IMR-90 (cell line): ENCODE data around the gene CUTA. TPM values are rescaled to one million over a fixed set of nuclear protein-coding genes. Genes with fewer than 3 reads are reported as not detected.
A peak's percentile ranks its signal among the peaks of the same experiment; 100 is the strongest.

Source experiments
- ATAC-seq: fragments of 200-7000 bp; cut with Tn5 transposase; 2 replicates; pipeline ENCODE4 v1.9.1; 2020; ENCODE audit warnings: low read depth, mild to moderate bottlenecking, moderate library complexity
- BruUV-seq: library from RNA; stranded (reverse); fragments of 400-500 nt; replicated peaks from 2 replicates; lab custom pipeline; 2021; lab: Mats Ljungman, UMichigan
- CTCF ChIA-PET: fragments of 300-600 bp; formaldehyde crosslinking; extraction: SDS; loops from one replicate; lab custom pipeline; 2021; ENCODE audit warnings: antibody characterized with exemption; lab: Yijun Ruan, JAX
- POLR2A ChIA-PET: fragments of 300-600 bp; sonication (Branson Sonifier 250); formaldehyde crosslinking; loops from one replicate; lab custom pipeline; 2022; ENCODE audit warnings: antibody characterized with exemption; ENCODE audit not compliant: unreplicated experiment; lab: Charles Lee
- DNase-seq: peaks from one replicate; pipeline ENCODE4 v3.0.0; 2013
- H2AFZ ChIP-seq: replicated peaks from 2 replicates; pipeline ENCODE3; 2013; ENCODE audit warnings: low read length, mild to moderate bottlenecking; ENCODE audit not compliant: poor library complexity
- H2AK5ac ChIP-seq: 2 replicates; pipeline ENCODE4 v1.6.1; 2013; ENCODE audit warnings: low read depth, low read length, inconsistent platforms
- H2AK9ac ChIP-seq: replicated peaks from 2 replicates; pipeline ENCODE3; 2013; ENCODE audit warnings: mild to moderate bottlenecking, low read depth, low read length, moderate library complexity; ENCODE audit not compliant: poor library complexity
- H2BK120ac ChIP-seq: 2 replicates; pipeline ENCODE4 v1.6.1; 2013; ENCODE audit warnings: low read depth, low read length, inconsistent platforms
- H2BK15ac ChIP-seq: 3 replicates; pipeline ENCODE4 v1.6.1; 2013; ENCODE audit warnings: low read depth, low read length, inconsistent platforms
- H2BK20ac ChIP-seq: 2 replicates; pipeline ENCODE4 v1.6.1; 2013; ENCODE audit warnings: low read depth, mild to moderate bottlenecking, inconsistent platforms, low read length, moderate library complexity
- H2BK5ac ChIP-seq: 2 replicates; pipeline ENCODE4 v1.6.1; 2013; ENCODE audit warnings: mild to moderate bottlenecking, low read depth, low read length, inconsistent platforms; ENCODE audit not compliant: poor library complexity, severe bottlenecking
- H3K14ac ChIP-seq: replicated peaks from 2 replicates; pipeline ENCODE4 v1.6.1; 2013; ENCODE audit warnings: low read depth, low read length, inconsistent platforms
- H3K18ac ChIP-seq: 2 replicates; pipeline ENCODE4 v1.6.1; 2013; ENCODE audit warnings: low read depth, low read length, control low read depth
- H3K23ac ChIP-seq: 2 replicates; pipeline ENCODE4 v1.6.1; 2013; ENCODE audit warnings: low read depth, low read length, inconsistent platforms
- H3K27ac ChIP-seq: 2 replicates; pipeline ENCODE4 v1.5.1; 2013; ENCODE audit warnings: mild to moderate bottlenecking, control low read depth, low read length; ENCODE audit not compliant: insufficient read depth
- H3K27me3 ChIP-seq: 2 replicates; pipeline ENCODE4 v1.6.1; 2013; ENCODE audit warnings: low read length; ENCODE audit not compliant: control insufficient read depth, insufficient read depth
- H3K36me3 ChIP-seq: 2 replicates; pipeline ENCODE4 v1.6.1; 2013; ENCODE audit warnings: low read length, mixed read lengths; ENCODE audit not compliant: control insufficient read depth, insufficient read depth
- H3K4ac ChIP-seq: 2 replicates; pipeline ENCODE4 v1.6.1; 2013; ENCODE audit warnings: low read depth, low read length, inconsistent platforms
- H3K4me1 ChIP-seq: 2 replicates; pipeline ENCODE4 v1.6.1; 2013; ENCODE audit warnings: low read length, mixed read lengths; ENCODE audit not compliant: control insufficient read depth, insufficient read depth
- H3K4me2 ChIP-seq: 2 replicates; pipeline ENCODE4 v1.6.1; 2013; ENCODE audit warnings: low read depth, mild to moderate bottlenecking, control low read depth, low read length, moderate library complexity
- H3K4me3 ChIP-seq: 2 replicates; pipeline ENCODE4 v1.5.1; 2013; ENCODE audit warnings: low read depth, mild to moderate bottlenecking, control low read depth, low read length, moderate library complexity; ENCODE audit not compliant: insufficient read depth
- H3K56ac ChIP-seq: 2 replicates; pipeline ENCODE4 v1.6.1; 2013; ENCODE audit warnings: low read length, inconsistent platforms; ENCODE audit not compliant: insufficient read depth; ENCODE audit errors: extremely low read depth
- H3K79me1 ChIP-seq, 2 experiments: 2 replicates each; pipeline ENCODE4 v1.6.1; 2013; ENCODE audit warnings: low read length in 2 of 2, inconsistent platforms in 1 of 2, low read depth in 1 of 2
- H3K9ac ChIP-seq: 2 replicates; pipeline ENCODE4 v1.6.1; 2013; ENCODE audit warnings: low read depth, low read length, control low read depth
- H3K9me1 ChIP-seq: 2 replicates; pipeline ENCODE4 v1.6.1; 2013; ENCODE audit warnings: low read length, inconsistent platforms; ENCODE audit not compliant: insufficient read depth
- H3K9me3 ChIP-seq: 2 replicates; pipeline ENCODE4 v1.6.1; 2013; ENCODE audit warnings: low read length; ENCODE audit not compliant: control insufficient read depth, insufficient read depth
- H4K20me1 ChIP-seq: 2 replicates; pipeline ENCODE4 v1.6.1; 2013; ENCODE audit warnings: low read length, inconsistent platforms; ENCODE audit not compliant: insufficient read depth
- H4K5ac ChIP-seq: 2 replicates; pipeline ENCODE4 v1.6.1; 2013; ENCODE audit warnings: mild to moderate bottlenecking, low read depth, low read length, control low read depth
- H4K8ac ChIP-seq, 2 experiments: 2 replicates each; pipeline ENCODE4 v1.6.1; 2013; ENCODE audit warnings: low read depth in 2 of 2, low read length in 2 of 2, control low read depth in 1 of 2, inconsistent platforms in 1 of 2
- H4K91ac ChIP-seq: 2 replicates; pipeline ENCODE4 v1.6.1; 2013; ENCODE audit warnings: low read depth, low read length, inconsistent platforms; ENCODE audit not compliant: insufficient read depth
- BHLHE40 ChIP-seq: fragments of 150-350 bp; IDR thresholded peaks from 2 replicates; pipeline ENCODE4 v1.6.1; 2016; ENCODE audit warnings: mild to moderate bottlenecking, low read depth, low read length
- CEBPB ChIP-seq: IDR thresholded peaks from 2 replicates; pipeline ENCODE4 v1.6.1; 2012; ENCODE audit warnings: low read depth, low read length, improper control_type of control experiment
- CHD1 ChIP-seq: IDR thresholded peaks from 2 replicates; pipeline ENCODE4 v1.6.1; 2012; ENCODE audit warnings: low read depth, low read length, improper control_type of control experiment
- FOS ChIP-seq: fragments of 150-350 bp; IDR thresholded peaks from 2 replicates; pipeline ENCODE4 v1.6.1; 2016; ENCODE audit warnings: low read depth, low read length
- MAFK ChIP-seq: IDR thresholded peaks from 2 replicates; pipeline ENCODE4 v1.6.1; 2012; ENCODE audit warnings: low read depth, low read length, improper control_type of control experiment
- MAZ ChIP-seq: IDR thresholded peaks from 2 replicates; pipeline ENCODE4 v1.6.1; 2012; ENCODE audit warnings: low read depth, mild to moderate bottlenecking, low read length, improper control_type of control experiment, moderate library complexity, borderline replicate concordance
- MXI1 ChIP-seq: IDR thresholded peaks from 2 replicates; pipeline ENCODE4 v1.6.1; 2012; ENCODE audit warnings: low read depth, mild to moderate bottlenecking, low read length, moderate library complexity, borderline replicate concordance
- NFE2L2 ChIP-seq: fragments of 150-350 bp; IDR thresholded peaks from 2 replicates; pipeline ENCODE4 v1.6.1; 2016; ENCODE audit warnings: low read depth, mild to moderate bottlenecking, low read length
- SMC3 ChIP-seq: fragments of 150-350 bp; IDR thresholded peaks from 2 replicates; pipeline ENCODE4 v1.6.1; 2016; ENCODE audit warnings: low read depth, mild to moderate bottlenecking, antibody characterized with exemption, low read length, moderate library complexity
- WGBS, 2 experiments: methylation state at CpG; one replicate each; pipeline versions ENCODE4 v1.1.5 to v1.1.7; 2013; ENCODE audit warnings: missing lambda C conversion rate in 2 of 2; ENCODE audit not compliant: insufficient read length in 1 of 2; ENCODE audit errors: extremely low coverage in 2 of 2; 5-methylcytosine and 5-hydroxymethylcytosine counted together
- dilution Hi-C: fragments of 300-500 bp; cut with HindIII; formaldehyde crosslinking; loops from one replicate; pipeline ENCODE4 v1.14.3; 2018; ENCODE audit warnings: low sequenced_read_pairs; ENCODE audit not compliant: unreplicated experiment
- in situ Hi-C: fragments of 300-500 bp; cut with MboI; formaldehyde crosslinking; loops from 3 replicates; pipeline ENCODE4 v1.14.3; 2019; ENCODE audit warnings: low sequenced_read_pairs, inconsistent platforms, mixed read lengths
- intact Hi-C: fragments of 100-400 bp; cut with micrococcal nuclease; formaldehyde crosslinking; loops from 2 replicates; pipeline ENCODE4 v1.10.0; 2022
- polyA plus RNA-seq, 3 experiments: library from polyadenylated mRNA; depleted of rRNA; stranded (reverse); fragments of >200 nt; gene quantifications; 2 replicates each; pipeline ENCODE4 v1.2.3, GENCODE V29; 2012; ENCODE audit warnings: low replicate concordance in 1 of 3
- total RNA-seq: library from RNA; depleted of rRNA; stranded (reverse); fragments of >200 nt; gene quantifications from 2 replicates; pipeline ENCODE4 v1.2.3, GENCODE V29; 2012

Gene CUTA
- total and polyA plus RNA-seq, 2 of the 4 experiments (the other 2 are of a cell fraction), result 136 to 427 TPM

DNA sequence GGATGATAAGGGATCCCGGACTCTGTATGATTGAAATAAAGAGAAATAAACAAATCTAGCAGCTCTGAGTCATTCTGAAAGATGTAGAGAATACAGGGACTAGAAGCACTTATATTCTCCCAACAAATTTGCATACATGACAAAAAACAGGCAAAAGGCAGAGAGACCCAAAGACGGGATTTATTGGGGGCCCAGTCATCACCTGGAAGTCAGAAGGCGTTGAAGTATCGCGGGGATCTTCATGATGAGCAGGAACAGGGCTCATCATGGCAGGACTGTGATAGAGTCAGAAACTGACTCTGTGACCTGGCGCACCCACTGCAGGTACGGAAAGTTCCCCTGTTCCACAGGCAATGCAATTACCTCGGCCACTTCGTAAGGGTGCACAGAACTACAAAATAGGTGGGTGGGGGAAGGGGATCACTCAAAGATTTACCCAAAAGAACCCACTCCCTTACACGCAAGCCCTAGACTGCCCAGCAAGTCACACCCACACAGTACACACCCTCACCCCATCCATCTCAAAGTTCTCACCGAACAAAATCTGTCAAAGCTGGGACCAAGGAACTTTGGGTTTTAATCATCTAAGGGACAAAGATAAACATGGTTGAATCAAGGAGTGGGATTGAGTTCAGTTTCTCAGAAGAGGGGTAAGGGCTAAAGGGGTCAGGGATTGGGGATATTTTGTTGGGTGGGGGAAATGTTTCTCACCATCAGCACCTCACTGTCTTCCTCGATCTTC is 1.4 kb downstream of the CUTA start (continued):
- 0 out of 2 replicates have a peak, but pooled peaks have one; percentile 43 for TF ChIP-seq FOS
- no peak for TF ChIP-seq NFE2L2

DNA sequence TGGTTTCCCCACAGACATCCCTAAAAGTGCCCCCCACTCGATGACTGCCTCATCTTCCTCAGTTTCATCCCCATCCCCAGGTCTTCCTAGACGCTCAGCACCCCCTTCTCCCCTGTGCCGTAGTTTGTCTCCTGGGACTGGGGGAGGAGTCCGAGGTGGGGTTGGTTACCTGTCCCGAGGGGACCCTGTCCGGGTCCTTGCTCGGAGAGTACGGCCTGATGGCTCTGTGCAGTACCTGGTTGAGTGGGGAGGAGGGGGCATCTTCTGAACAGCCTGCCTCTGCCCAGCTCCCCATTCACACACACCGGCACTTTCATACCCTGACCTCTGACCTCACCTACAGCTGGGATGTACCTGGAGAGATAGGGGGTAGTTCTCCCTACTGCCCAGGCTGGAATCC is 2.1 kb downstream of the CUTA start:
- peak overlapping the region; percentile 56 for H3K56ac ChIP-seq
- H2BK5ac ChIP-seq, result peak overlapping the region; percentile 86
- ATAC-seq (no peak), DNase-seq (no peak)
- H2BK120ac ChIP-seq, result 0 out of 2 replicates have a peak overlapping the region, but pooled peaks have one; percentile 3
- peaks cover 40% of the 10 kb centered on the region for H3K36me3 ChIP-seq
- CTCF ChIA-PET, result no interaction called here
- H3K9me1 ChIP-seq, result peaks cover 9% of the 10 kb centered on the region
- 0 out of 2 replicates have a peak overlapping the region, but pooled peaks have one; percentile 3 for H3K14ac ChIP-seq
- dilution Hi-C loops (no loop called here), intact Hi-C loops (loop anchor here (5.0 kb wide), 2 partner anchors 104 to 119 kb away; partner anchors contain the start of genes RGL2 and TAPBP), in situ Hi-C loops (no loop called here)
- peaks cover 24 to 84% of the 10 kb centered on the region in 2 experiments for H3K79me1 ChIP-seq
- no CpG with 5 or more reads among the region's 9 CpGs for WGBS, 2 experiments
- peaks cover 19% of the 10 kb centered on the region for H3K4me1 ChIP-seq
- H3K27me3 ChIP-seq, result no peaks in the 10 kb centered on the region
- peak overlapping the region; percentile 78 for H3K27ac ChIP-seq
- H3K9me3 ChIP-seq, result no peaks in the 10 kb centered on the region
- H3K4me3 ChIP-seq, result peak overlapping the region; percentile 25
- peak overlapping the region; percentile 49 to 71; a peak in 3 of 4 replicates for H4K8ac ChIP-seq
- 0 out of 2 replicates have a peak overlapping the region, but pooled peaks have one; percentile 20 for H2BK20ac ChIP-seq
- peak overlapping the region; percentile 65 for H3K4ac ChIP-seq
- peak overlapping the region; percentile 80 for H3K4me2 ChIP-seq
- H3K18ac ChIP-seq, result peak overlapping the region; percentile 34; the same call in 1 of the 2 replicates
- peak overlapping the region; percentile 64 for H3K23ac ChIP-seq
- no peak overlapping the region for H2AFZ ChIP-seq
- peak overlapping the region; percentile 66 for H3K9ac ChIP-seq
- BruUV-seq, result no TSS peak
- TF ChIP-seq MXI1, result no peak
- no peak for TF ChIP-seq SMC3
- TF ChIP-seq CEBPB, result no peak
- TF ChIP-seq CHD1, result no peak
- no peak for TF ChIP-seq MAZ
- TF ChIP-seq BHLHE40, result no peak
- TF ChIP-seq MAFK, result no peak
- POLR2A ChIA-PET, result no interaction called here
- H4K5ac ChIP-seq, result peak overlapping the region; percentile 13; the same call in 1 of the 2 replicates
- peak overlapping the region; percentile 18 for H2AK9ac ChIP-seq
- H4K20me1 ChIP-seq, result peaks cover 19% of the 10 kb centered on the region
- H4K91ac ChIP-seq, result peak overlapping the region; percentile 14
- peak overlapping the region; percentile 89 for H2AK5ac ChIP-seq
- H2BK15ac ChIP-seq, result 0 out of 3 replicates have a peak overlapping the region, but pooled peaks have one; percentile 2
